Thyroid gland (tissue), 4 donors: ENCODE measurements around the gene FSD1L.

Source experiments
- CTCF ChIP-seq, 6 experiments: fragments of 200-600 bp in 3 of 6; fragments of 450-650 bp in 3 of 6; sonication (generic) in 3 of 6; IDR thresholded peaks; one replicate each; pipeline ENCODE4 v1.5.1; 2016 to 2019; ENCODE audit warnings: antibody characterized with exemption in 6 of 6, mild to moderate bottlenecking in 2 of 6, inconsistent platforms in 1 of 6, moderate library complexity in 1 of 6
- POLR2A ChIP-seq, 2 donors: fragments of 450-650 bp; IDR thresholded peaks; one replicate each; pipeline ENCODE4 v1.6.1; 2017; ENCODE audit warnings: antibody characterized with exemption in 2 of 2, mild to moderate bottlenecking in 2 of 2, moderate library complexity in 1 of 2

- TF ChIP-seq POLR2A (IDR thresholded peaks at IDR 0.05) (no peak), CTCF (IDR thresholded peaks at IDR 0.05) (no peak)
Observed at GRCh38 chr9:105483618-105484017, 35.8 kb downstream of the FSD1L start.
